Uterus (tissue), 2 donors: ENCODE measurements around the gene APOBEC3G.

Source experiments
- POLR2A ChIP-seq, 2 donors: fragments of 450-650 bp; IDR thresholded peaks; one replicate each; pipeline ENCODE4 v1.6.1; 2016; ENCODE audit warnings: antibody characterized with exemption in 2 of 2, mild to moderate bottlenecking in 1 of 2, moderate library complexity in 1 of 2
- TF ChIP-seq, protein P1 (sequence below), 4 experiments: fragments of 200-600 bp in 2 of 4; fragments of 450-650 bp in 2 of 4; sonication (generic) in 2 of 4; IDR thresholded peaks; one replicate each; pipeline ENCODE4 v1.5.1; 2016 to 2019; ENCODE audit warnings: antibody characterized with exemption in 4 of 4, mild to moderate bottlenecking in 2 of 4, moderate library complexity in 1 of 4

- TF ChIP-seq, protein P1, sequence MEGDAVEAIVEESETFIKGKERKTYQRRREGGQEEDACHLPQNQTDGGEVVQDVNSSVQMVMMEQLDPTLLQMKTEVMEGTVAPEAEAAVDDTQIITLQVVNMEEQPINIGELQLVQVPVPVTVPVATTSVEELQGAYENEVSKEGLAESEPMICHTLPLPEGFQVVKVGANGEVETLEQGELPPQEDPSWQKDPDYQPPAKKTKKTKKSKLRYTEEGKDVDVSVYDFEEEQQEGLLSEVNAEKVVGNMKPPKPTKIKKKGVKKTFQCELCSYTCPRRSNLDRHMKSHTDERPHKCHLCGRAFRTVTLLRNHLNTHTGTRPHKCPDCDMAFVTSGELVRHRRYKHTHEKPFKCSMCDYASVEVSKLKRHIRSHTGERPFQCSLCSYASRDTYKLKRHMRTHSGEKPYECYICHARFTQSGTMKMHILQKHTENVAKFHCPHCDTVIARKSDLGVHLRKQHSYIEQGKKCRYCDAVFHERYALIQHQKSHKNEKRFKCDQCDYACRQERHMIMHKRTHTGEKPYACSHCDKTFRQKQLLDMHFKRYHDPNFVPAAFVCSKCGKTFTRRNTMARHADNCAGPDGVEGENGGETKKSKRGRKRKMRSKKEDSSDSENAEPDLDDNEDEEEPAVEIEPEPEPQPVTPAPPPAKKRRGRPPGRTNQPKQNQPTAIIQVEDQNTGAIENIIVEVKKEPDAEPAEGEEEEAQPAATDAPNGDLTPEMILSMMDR (IDR thresholded peaks at IDR 0.05): peak in 2 of 4 experiments; percentile 24 to 25
- no peak for TF ChIP-seq POLR2A (IDR thresholded peaks at IDR 0.05)
Observed at GRCh38 chr22:39135092-39135896, 58.2 kb downstream of the APOBEC3G start.
